ENCODE results near the gene UNCX.
"Not testable (repeated sequence)": the region's sequence is repeated elsewhere in the genome, so short reads cannot be mapped to it uniquely, and the experiment has no call there.

UNCX gene

GRCh38 chr7:1209097-1209496 is 23.6 kb upstream of the UNCX start:
- no peak overlapping the region for H3K4me3 ChIP-seq (ENCODE audit: low read length)
- no peak for TF ChIP-seq ZNF274 (IDR thresholded peaks at IDR 0.05; ENCODE audit: low read depth, low read length)

- no peak overlapping the region for H3K4me3 ChIP-seq (ENCODE audit: low read length)
- TF ChIP-seq ZNF274 (IDR thresholded peaks at IDR 0.05; ENCODE audit: low read depth, low read length), result no peak
Observed at GRCh38 chr7:1210321-1210978, 22.2 kb upstream of the UNCX start.

- no peak overlapping the region for H3K4me3 ChIP-seq (ENCODE audit: low read length)
Observed at GRCh38 chr7:1210979-1211608, 21.6 kb upstream of the UNCX start.

GRCh38 chr7:1211611-1212010 is 21.1 kb upstream of the UNCX start:
- no peak overlapping the region for H3K4me3 ChIP-seq (ENCODE audit: low read length)
- TF ChIP-seq ZNF274 (IDR thresholded peaks at IDR 0.05; ENCODE audit: low read depth, low read length), result no peak

More at GRCh38 chr7:1210979-1211608, 21.6 kb upstream of the UNCX start:
- TF ChIP-seq ZNF274 (IDR thresholded peaks at IDR 0.05; ENCODE audit: low read depth, low read length), result no peak

GRCh38 chr7:1212025-1212424 is 20.6 kb upstream of the UNCX start:
- H3K4me3 ChIP-seq (ENCODE audit: low read length), result not testable (repeated sequence)

- H3K4me3 ChIP-seq (ENCODE audit: low read length), result no peak overlapping the region
- no peak for TF ChIP-seq ZNF274 (IDR thresholded peaks at IDR 0.05; ENCODE audit: low read depth, low read length)
Observed at GRCh38 chr7:1214516-1214915, 18.2 kb upstream of the UNCX start.

- TF ChIP-seq ZNF274 (IDR thresholded peaks at IDR 0.05; ENCODE audit: low read depth, low read length), result no peak
- no peak overlapping the region for H3K4me3 ChIP-seq (ENCODE audit: low read length)
Observed at GRCh38 chr7:1218541-1219165, 14.0 kb upstream of the UNCX start.

- TF ChIP-seq ZNF274 (IDR thresholded peaks at IDR 0.05; ENCODE audit: low read depth, low read length), result no peak
- no peak overlapping the region for H3K4me3 ChIP-seq (ENCODE audit: low read length)
Observed at GRCh38 chr7:1219498-1219897, 13.2 kb upstream of the UNCX start.

GRCh38 chr7:1220000-1220726 is 12.5 kb upstream of the UNCX start:
- TF ChIP-seq ZNF274 (IDR thresholded peaks at IDR 0.05; ENCODE audit: low read depth, low read length), result no peak
- no peak overlapping the region for H3K4me3 ChIP-seq (ENCODE audit: low read length)

GRCh38 chr7:1220977-1221745 is 11.5 kb upstream of the UNCX start:
- H3K4me3 ChIP-seq (ENCODE audit: low read length), result no peak overlapping the region
- TF ChIP-seq ZNF274 (IDR thresholded peaks at IDR 0.05; ENCODE audit: low read depth, low read length), result no peak

- H3K4me3 ChIP-seq (ENCODE audit: low read length), result no peak overlapping the region
- TF ChIP-seq ZNF274 (IDR thresholded peaks at IDR 0.05; ENCODE audit: low read depth, low read length), result no peak
Observed at GRCh38 chr7:1223196-1223981, 9.3 kb upstream of the UNCX start.

GRCh38 chr7:1224086-1224716 is 8.5 kb upstream of the UNCX start:
- no peak overlapping the region for H3K4me3 ChIP-seq (ENCODE audit: low read length)
- TF ChIP-seq ZNF274 (IDR thresholded peaks at IDR 0.05; ENCODE audit: low read depth, low read length), result no peak

- no peak overlapping the region for H3K4me3 ChIP-seq (ENCODE audit: low read length)
- TF ChIP-seq ZNF274 (IDR thresholded peaks at IDR 0.05; ENCODE audit: low read depth, low read length), result no peak
Observed at GRCh38 chr7:1225030-1225429, 7.6 kb upstream of the UNCX start.

Measured in GM08714 (cell line).